CD4-positive, alpha-beta T cell (primary cell): Measurements from ENCODE around the gene C8G. TPM values are rescaled to one million over a fixed set of nuclear protein-coding genes. Genes with fewer than 3 reads are reported as not detected.

ENCODE experiments used
- ATAC-seq: fragments of 200-7000 bp; cut with Tn5 transposase; one replicate; pipeline ENCODE4 v1.10.0; 2022; ENCODE audit warnings: mild to moderate bottlenecking; ENCODE audit not compliant: poor library complexity
- CTCF ChIA-PET: fragments of 350-600 bp; sonication (Branson Sonifier 250); formaldehyde crosslinking; loops from one replicate; lab custom pipeline; 2021; ENCODE audit warnings: antibody characterized with exemption, inconsistent platforms; lab: Charles Lee
- POLR2A ChIA-PET: fragments of 350-600 bp; sonication (Branson Sonifier 250); formaldehyde crosslinking; loops from one replicate; lab custom pipeline; 2021; ENCODE audit warnings: antibody characterized with exemption, inconsistent platforms; lab: Charles Lee
- DNase-seq, 14 experiments: peaks; one replicate each; pipeline ENCODE4 v3.0.0-alpha.2; 2013 to 2020; ENCODE audit warnings: mixed read lengths in 2 of 14
- H3K27ac ChIP-seq, 2 donors: one replicate each; pipeline versions ENCODE4 v1.5.1 to v1.7.0; 2013; ENCODE audit warnings: low read length in 2 of 2, low read depth in 1 of 2, mild to moderate bottlenecking in 1 of 2
- H3K27me3 ChIP-seq, 2 experiments: 1 replicate in 1 of 2; 2 replicates in 1 of 2; pipeline versions ENCODE4 v1.6.1 to v1.7.0; 2013; ENCODE audit warnings: low read length in 2 of 2, control low read depth in 1 of 2, mild to moderate bottlenecking in 1 of 2, moderate library complexity in 1 of 2; ENCODE audit not compliant: insufficient read depth in 2 of 2, control insufficient read depth in 1 of 2
- H3K36me3 ChIP-seq: one replicate; pipeline ENCODE4 v1.6.1; 2013; ENCODE audit warnings: low read length, control low read depth; ENCODE audit not compliant: insufficient read depth
- H3K4me1 ChIP-seq: one replicate; pipeline ENCODE4 v1.6.1; 2013; ENCODE audit warnings: low read length, control low read depth; ENCODE audit not compliant: insufficient read depth
- H3K4me3 ChIP-seq: one replicate; pipeline ENCODE4 v1.5.1; 2013; ENCODE audit warnings: mild to moderate bottlenecking, low read length, moderate library complexity
- H3K9me3 ChIP-seq, 2 experiments: 1 replicate in 1 of 2; 2 replicates in 1 of 2; pipeline versions ENCODE4 v1.6.1 to v1.7.0; 2013; ENCODE audit warnings: low read length in 2 of 2, mild to moderate bottlenecking in 2 of 2, control low read depth in 1 of 2, moderate library complexity in 1 of 2; ENCODE audit not compliant: control insufficient read depth in 1 of 2, insufficient read depth in 1 of 2
- H3K27ac Mint-ChIP-seq: one replicate; pipeline ENCODE4 v1.8.0; 2020; ENCODE audit warnings: mixed read lengths
- H3K27me3 Mint-ChIP-seq: one replicate; pipeline ENCODE4 v1.8.0; 2021; ENCODE audit warnings: mixed read lengths
- H3K36me3 Mint-ChIP-seq: one replicate; pipeline ENCODE4 v1.8.0; 2021; ENCODE audit warnings: low read depth, mixed read lengths
- H3K4me1 Mint-ChIP-seq: one replicate; pipeline ENCODE4 v1.8.0; 2021; ENCODE audit warnings: low read depth, mixed read lengths
- H3K4me3 Mint-ChIP-seq: one replicate; pipeline ENCODE4 v1.8.0; 2020; ENCODE audit warnings: mild to moderate bottlenecking, mixed read lengths
- H3K9me3 Mint-ChIP-seq: one replicate; pipeline ENCODE4 v1.8.0; 2020; ENCODE audit warnings: mixed read lengths
- CTCF ChIP-seq: fragments of 200-600 bp; IDR thresholded peaks from one replicate; pipeline ENCODE4 v1.8.0; 2022; ENCODE audit warnings: antibody characterized with exemption, mild to moderate bottlenecking
- intact Hi-C, 2 experiments: fragments of 100-400 bp; cut with DNase I in 1 of 2; cut with micrococcal nuclease in 1 of 2; formaldehyde crosslinking; loops; one replicate each; pipeline versions ENCODE4 v1.15.1 to v1.9.0; 2023 to 2025; cut with DNase I, micrococcal nuclease
- total RNA-seq, 174 experiments: library from RNA in 2 of 174; stranded (reverse) in 2 of 174; gene quantifications; one replicate each; pipeline ENCODE4 v1.2.3 and lab custom pipeline; 2021 to 2026

The C8G gene
- total RNA-seq, 2 experiments from 2014 or later: not detected

DNA sequence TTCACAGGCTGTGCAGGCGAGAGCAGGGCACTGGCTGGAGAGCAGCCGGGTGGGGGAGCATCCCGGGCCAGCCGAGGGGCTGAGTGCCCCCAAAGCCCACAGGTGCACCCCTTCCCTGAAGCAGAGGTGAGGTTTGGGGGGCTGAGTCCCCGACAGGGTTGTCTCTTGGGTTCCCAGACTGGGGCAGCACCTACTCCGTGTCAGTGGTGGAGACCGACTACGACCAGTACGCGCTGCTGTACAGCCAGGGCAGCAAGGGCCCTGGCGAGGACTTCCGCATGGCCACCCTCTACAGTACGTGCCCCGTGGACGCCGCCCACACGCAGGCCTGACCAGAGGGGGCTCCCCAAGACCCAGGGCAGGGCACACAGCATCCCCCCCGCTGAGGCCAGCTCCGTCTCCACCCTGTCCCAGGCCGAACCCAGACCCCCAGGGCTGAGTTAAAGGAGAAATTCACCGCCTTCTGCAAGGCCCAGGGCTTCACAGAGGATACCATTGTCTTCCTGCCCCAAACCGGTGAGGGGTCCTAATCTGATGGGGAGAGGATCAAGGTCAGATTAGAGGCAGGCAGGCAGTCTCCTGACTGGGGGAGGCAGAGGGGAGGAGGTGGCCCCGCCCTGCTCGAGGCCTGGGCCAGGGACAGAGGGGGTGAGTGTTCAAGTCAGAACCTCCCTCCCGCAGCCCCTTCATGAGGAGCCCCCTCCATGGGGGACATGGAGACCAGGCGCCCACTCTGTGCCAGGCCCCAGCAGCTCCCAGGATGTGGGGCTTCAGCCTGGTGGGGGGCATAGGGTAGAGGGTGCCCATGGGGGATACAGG, 34.9 kb downstream of the C8G start:
- peaks cover 0 to 17% of the 10 kb centered on the region in 2 experiments for H3K9me3 ChIP-seq
- peaks cover 45% of the 10 kb centered on the region for H3K4me1 ChIP-seq
- no peaks in the 10 kb centered on the region for H3K9me3 Mint-ChIP-seq
- no peaks in the 10 kb centered on the region for H3K36me3 ChIP-seq
- no peak for TF ChIP-seq CTCF
- no peak overlapping the region for H3K4me3 ChIP-seq
- no peak for DNase-seq
- peaks cover 22% of the 10 kb centered on the region for H3K27me3 Mint-ChIP-seq
- CTCF ChIA-PET: no interaction called here
- no peak for ATAC-seq
- no peaks in the 10 kb centered on the region for H3K36me3 Mint-ChIP-seq
- H3K27ac ChIP-seq: no peak overlapping the region
- H3K4me3 Mint-ChIP-seq: no peak overlapping the region
- peaks cover 22% of the 10 kb centered on the region for H3K4me1 Mint-ChIP-seq
- POLR2A ChIA-PET: no interaction called here
- H3K27ac Mint-ChIP-seq: no peak overlapping the region
- intact Hi-C loops: loop anchor here in 1 of 2 experiments (2.0 kb wide), 1 partner anchor 13 kb away; the partner anchor contains the start of gene PAXX
- peaks cover 16 to 22% of the 10 kb centered on the region in 2 experiments for H3K27me3 ChIP-seq

DNA sequence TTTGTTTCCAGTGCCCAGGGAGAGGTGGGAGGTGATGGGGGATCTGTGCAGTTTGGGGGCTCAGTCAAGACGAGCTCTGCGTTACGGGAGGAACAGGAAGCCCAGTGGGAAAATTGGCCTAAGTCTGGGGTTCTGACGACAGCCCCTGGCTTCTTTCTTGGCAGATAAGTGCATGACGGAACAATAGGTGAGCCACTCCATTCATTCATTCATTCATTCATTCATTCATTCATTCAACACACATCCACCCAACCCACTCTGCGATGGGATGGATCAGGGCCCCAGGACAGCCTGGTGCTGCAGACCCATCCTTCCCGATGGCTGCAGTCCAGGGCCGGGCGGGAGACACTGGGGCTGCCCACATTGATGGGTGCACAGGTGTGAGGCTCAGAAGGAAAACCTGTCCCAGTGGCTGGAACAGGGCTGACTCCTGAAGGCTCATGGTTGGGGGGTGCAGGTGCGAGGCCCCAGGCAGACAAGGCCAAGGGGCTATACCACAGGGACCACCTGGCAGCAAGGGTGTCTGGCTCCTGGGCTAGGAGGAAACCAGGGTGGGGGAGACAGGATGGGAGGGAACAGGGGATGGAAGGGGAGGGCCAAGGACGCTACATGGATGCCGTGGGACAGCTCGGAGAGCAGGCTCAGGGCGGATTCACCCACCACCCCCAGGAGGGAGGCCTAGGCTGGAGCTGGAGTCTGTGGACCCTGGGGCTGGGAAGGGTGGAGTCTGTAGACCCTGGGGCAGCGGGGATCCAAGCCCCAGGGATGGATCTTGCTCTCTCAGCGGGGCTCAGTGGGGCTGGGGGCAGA, 35.8 kb downstream of the C8G start:
- Mint-ChIP-seq H3K36me3 (no peaks in the 10 kb centered on the region), H3K27me3 (peaks cover 22% of the 10 kb centered on the region), H3K27ac (no peak overlapping the region), H3K4me3 (no peak overlapping the region), H3K9me3 (no peaks in the 10 kb centered on the region), H3K4me1 (peaks cover 13% of the 10 kb centered on the region)
- H3K36me3 ChIP-seq: no peaks in the 10 kb centered on the region
- H3K27ac ChIP-seq: no peak overlapping the region
- H3K4me3 ChIP-seq: no peak overlapping the region
- H3K9me3 ChIP-seq: peaks cover 0 to 19% of the 10 kb centered on the region in 2 experiments
- POLR2A ChIA-PET: no interaction called here
- CTCF ChIA-PET: no interaction called here
- intact Hi-C loops: no loop called here
- DNase-seq (no peak), ATAC-seq (no peak)
- H3K27me3 ChIP-seq: peaks cover 20 to 30% of the 10 kb centered on the region in 2 experiments
- TF ChIP-seq CTCF: no peak
- H3K4me1 ChIP-seq: peaks cover 44% of the 10 kb centered on the region

GRCh38 chr9:136981588-136982231, 36.7 kb downstream of the C8G start:
- no peaks in the 10 kb centered on the region for H3K9me3 Mint-ChIP-seq
- H3K36me3 ChIP-seq: no peaks in the 10 kb centered on the region
- H3K27me3 Mint-ChIP-seq: peaks cover 28% of the 10 kb centered on the region
- no peak for DNase-seq
- peaks cover 5% of the 10 kb centered on the region for H3K4me1 Mint-ChIP-seq
- peaks cover 0 to 19% of the 10 kb centered on the region in 2 experiments for H3K9me3 ChIP-seq
- H3K4me1 ChIP-seq: peaks cover 38% of the 10 kb centered on the region
- no peaks in the 10 kb centered on the region for H3K36me3 Mint-ChIP-seq
- intact Hi-C loops: no loop called here
- TF ChIP-seq CTCF: no peak
- H3K4me3 ChIP-seq: no peak overlapping the region
- no peak for ATAC-seq
- CTCF ChIA-PET: no interaction called here
- POLR2A ChIA-PET: no interaction called here
- no peak overlapping the region for H3K4me3 Mint-ChIP-seq
- peaks cover 20 to 33% of the 10 kb centered on the region in 2 experiments for H3K27me3 ChIP-seq
- H3K27ac ChIP-seq: no peak overlapping the region
- H3K27ac Mint-ChIP-seq: no peak overlapping the region
